ENCODE results near the gene F7.

Gene F7

GRCh38 chr13:113086991-113087922, 18.3 kb upstream of the F7 start:
- no peak for DNase-seq (ENCODE audit: low spot score)

- no peak for DNase-seq (ENCODE audit: low spot score)
Measured at GRCh38 chr13:113087923-113088690, 17.5 kb upstream of the F7 start.

GRCh38 chr13:113088691-113089020, 16.9 kb upstream of the F7 start:
- DNase-seq (ENCODE audit: low spot score): no peak

GRCh38 chr13:113089693-113090414, 15.7 kb upstream of the F7 start:
- no peak for DNase-seq (ENCODE audit: low spot score)

- DNase-seq (ENCODE audit: low spot score): no peak
Measured at GRCh38 chr13:113090415-113090770, 15.2 kb upstream of the F7 start.

GRCh38 chr13:113090806-113091205, 14.8 kb upstream of the F7 start:
- DNase-seq (ENCODE audit: low spot score): no peak

GRCh38 chr13:113091211-113091771, 14.3 kb upstream of the F7 start:
- DNase-seq (ENCODE audit: low spot score): no peak

- no peak for DNase-seq (ENCODE audit: low spot score)
Measured at GRCh38 chr13:113091891-113092775, 13.5 kb upstream of the F7 start.

- DNase-seq (ENCODE audit: low spot score): peak; percentile 51
Measured at GRCh38 chr13:113092776-113093579, 12.6 kb upstream of the F7 start.

- peak; percentile 38 for DNase-seq (ENCODE audit: low spot score)
Measured at GRCh38 chr13:113093580-113094409, 11.8 kb upstream of the F7 start.

GRCh38 chr13:113094410-113094800, 11.2 kb upstream of the F7 start:
- DNase-seq (ENCODE audit: low spot score): no peak

- DNase-seq (ENCODE audit: low spot score): no peak
Measured at GRCh38 chr13:113095146-113096051, 10.2 kb upstream of the F7 start.

- no peak for DNase-seq (ENCODE audit: low spot score)
Measured at GRCh38 chr13:113096052-113096744, 9.4 kb upstream of the F7 start.

- no peak for DNase-seq (ENCODE audit: low spot score)
Measured at GRCh38 chr13:113096745-113097305, 8.8 kb upstream of the F7 start.

- no peak for DNase-seq (ENCODE audit: low spot score)
Measured at GRCh38 chr13:113097651-113098050, 7.9 kb upstream of the F7 start.

GRCh38 chr13:113098162-113098732, 7.3 kb upstream of the F7 start:
- DNase-seq (ENCODE audit: low spot score): no peak

- DNase-seq (ENCODE audit: low spot score): no peak
Measured at GRCh38 chr13:113099142-113099541, 6.4 kb upstream of the F7 start.

All from cerebellar cortex (tissue), 1 donor.